ENCODE results near the gene BAX. TPM values are rescaled to one million over a fixed set of nuclear protein-coding genes. Genes with fewer than 3 reads are reported as not detected.

The BAX gene
- polyA plus RNA-seq, 4 donors = 138 to 199 (median 162) TPM

GRCh38 chr19:48994035-48994386, 39.3 kb downstream of the BAX start:
- no peaks in the 10 kb centered on the region for H3K9me3 ChIP-seq (ENCODE audit: control insufficient read depth in 2 of 2, insufficient read depth in 1 of 2, low read depth in 1 of 2, low read length in 1 of 2)
- H3K4me1 ChIP-seq (ENCODE audit: control insufficient read depth in 3 of 3, insufficient read depth in 2 of 3, low read depth in 1 of 3, low read length in 2 of 3) = peaks cover 2 to 22% (median 7%) of the 10 kb centered on the region in 3 donors
- 0 to 1% (median 1%) methylated on average over 13 of the region's 13 CpGs for WGBS, 3 donors
- peak overlapping the region; percentile 54 to 94 (median 58) for H3K4me3 ChIP-seq (ENCODE audit: low read depth in 1 of 3, low read length in 3 of 3)
- H3K27ac ChIP-seq (ENCODE audit: low read depth in 1 of 3, low read length in 2 of 3) = peak overlapping the region; percentile 17 to 98 (median 95)
- FAIRE-seq = no peak
- no peaks in the 10 kb centered on the region for H3K27me3 ChIP-seq (ENCODE audit: control insufficient read depth in 3 of 3, insufficient read depth in 3 of 3, low read length in 3 of 3)
- DNase-seq = no peak
- peaks cover 0 to 29% (median 0%) of the 10 kb centered on the region in 3 donors for H3K36me3 ChIP-seq (ENCODE audit: control insufficient read depth in 3 of 3, insufficient read depth in 2 of 3, low read depth in 1 of 3, low read length in 3 of 3)

- no peaks in the 10 kb centered on the region for H3K9me3 ChIP-seq (ENCODE audit: control insufficient read depth in 2 of 2, insufficient read depth in 1 of 2, low read depth in 1 of 2, low read length in 1 of 2)
- FAIRE-seq (no peak), DNase-seq (peak; percentile 48 to 58)
- H3K4me1 ChIP-seq (ENCODE audit: control insufficient read depth in 3 of 3, insufficient read depth in 2 of 3, low read depth in 1 of 3, low read length in 2 of 3) = peaks cover 0 to 9% (median 0%) of the 10 kb centered on the region in 3 donors
- no peak overlapping the region for H3K27ac ChIP-seq (ENCODE audit: low read depth in 1 of 3, low read length in 2 of 3)
- H3K36me3 ChIP-seq (ENCODE audit: control insufficient read depth in 3 of 3, insufficient read depth in 2 of 3, low read depth in 1 of 3, low read length in 3 of 3) = peaks cover 0 to 29% (median 1%) of the 10 kb centered on the region in 3 donors
- H3K4me3 ChIP-seq (ENCODE audit: low read depth in 1 of 3, low read length in 3 of 3) = no peak overlapping the region
- WGBS, 3 donors = 73 to 76% (median 73%) methylated on average over 5 of the region's 5 CpGs
- no peaks in the 10 kb centered on the region for H3K27me3 ChIP-seq (ENCODE audit: control insufficient read depth in 3 of 3, insufficient read depth in 3 of 3, low read length in 3 of 3)
Measured at GRCh38 chr19:48997972-48998371, 43.3 kb downstream of the BAX start.

- no peak for FAIRE-seq
- 60 to 66% (median 64%) methylated on average over 16 of the region's 16 CpGs for WGBS, 3 donors
- DNase-seq = peak; percentile 64 to 65
Measured at GRCh38 chr19:48999481-49000325, 45.0 kb downstream of the BAX start.

GRCh38 chr19:49004133-49004532, 49.5 kb downstream of the BAX start:
- H3K9me3 ChIP-seq (ENCODE audit: control insufficient read depth in 2 of 2, insufficient read depth in 1 of 2, low read depth in 1 of 2, low read length in 1 of 2) = no peaks in the 10 kb centered on the region
- FAIRE-seq (no peak), DNase-seq (no peak)
- peaks cover 4 to 63% (median 15%) of the 10 kb centered on the region in 3 donors for H3K36me3 ChIP-seq (ENCODE audit: control insufficient read depth in 3 of 3, insufficient read depth in 2 of 3, low read depth in 1 of 3, low read length in 3 of 3)
- no peaks in the 10 kb centered on the region for H3K4me1 ChIP-seq (ENCODE audit: control insufficient read depth in 3 of 3, insufficient read depth in 2 of 3, low read depth in 1 of 3, low read length in 2 of 3)
- WGBS, 3 donors = 97 to 99% (median 98%) methylated on average over 15 of the region's 15 CpGs
- no peaks in the 10 kb centered on the region for H3K27me3 ChIP-seq (ENCODE audit: control insufficient read depth in 3 of 3, insufficient read depth in 3 of 3, low read length in 3 of 3)
- H3K27ac ChIP-seq (ENCODE audit: low read depth in 1 of 3, low read length in 2 of 3) = no peak overlapping the region
- no peak overlapping the region for H3K4me3 ChIP-seq (ENCODE audit: low read depth in 1 of 3, low read length in 3 of 3)

More at GRCh38 chr19:48999481-49000325, 45.0 kb downstream of the BAX start:
- H3K27me3 ChIP-seq (ENCODE audit: control insufficient read depth in 3 of 3, insufficient read depth in 3 of 3, low read length in 3 of 3) = no peaks in the 10 kb centered on the region
- H3K27ac ChIP-seq (ENCODE audit: low read depth in 1 of 3, low read length in 2 of 3) = no peak overlapping the region
- no peak overlapping the region for H3K4me3 ChIP-seq (ENCODE audit: low read depth in 1 of 3, low read length in 3 of 3)
- no peaks in the 10 kb centered on the region for H3K9me3 ChIP-seq (ENCODE audit: control insufficient read depth in 2 of 2, insufficient read depth in 1 of 2, low read depth in 1 of 2, low read length in 1 of 2)
- peaks cover 4 to 45% (median 7%) of the 10 kb centered on the region in 3 donors for H3K36me3 ChIP-seq (ENCODE audit: control insufficient read depth in 3 of 3, insufficient read depth in 2 of 3, low read depth in 1 of 3, low read length in 3 of 3)
- H3K4me1 ChIP-seq (ENCODE audit: control insufficient read depth in 3 of 3, insufficient read depth in 2 of 3, low read depth in 1 of 3, low read length in 2 of 3) = peaks cover 0 to 3% (median 0%) of the 10 kb centered on the region in 3 donors

- H3K4me1 ChIP-seq (ENCODE audit: control insufficient read depth in 3 of 3, insufficient read depth in 2 of 3, low read depth in 1 of 3, low read length in 2 of 3) = no peaks in the 10 kb centered on the region
- no peak overlapping the region for H3K4me3 ChIP-seq (ENCODE audit: low read depth in 1 of 3, low read length in 3 of 3)
- H3K27ac ChIP-seq (ENCODE audit: low read depth in 1 of 3, low read length in 2 of 3) = no peak overlapping the region
- peaks cover 4 to 63% (median 20%) of the 10 kb centered on the region in 3 donors for H3K36me3 ChIP-seq (ENCODE audit: control insufficient read depth in 3 of 3, insufficient read depth in 2 of 3, low read depth in 1 of 3, low read length in 3 of 3)
- no peak for FAIRE-seq
- H3K9me3 ChIP-seq (ENCODE audit: control insufficient read depth in 2 of 2, insufficient read depth in 1 of 2, low read depth in 1 of 2, low read length in 1 of 2) = no peaks in the 10 kb centered on the region
- 93 to 95% (median 94%) methylated on average over 7 of the region's 7 CpGs for WGBS, 3 donors
- no peaks in the 10 kb centered on the region for H3K27me3 ChIP-seq (ENCODE audit: control insufficient read depth in 3 of 3, insufficient read depth in 3 of 3, low read length in 3 of 3)
- no peak for DNase-seq
Measured at GRCh38 chr19:49004964-49005614, 50.4 kb downstream of the BAX start.

- no peak for FAIRE-seq
- Histone ChIP-seq H3K4me3 (ENCODE audit: low read depth in 1 of 3, low read length in 3 of 3) (no peak overlapping the region), H3K4me1 (ENCODE audit: control insufficient read depth in 3 of 3, insufficient read depth in 2 of 3, low read depth in 1 of 3, low read length in 2 of 3) (no peaks in the 10 kb centered on the region), H3K36me3 (ENCODE audit: control insufficient read depth in 3 of 3, insufficient read depth in 2 of 3, low read depth in 1 of 3, low read length in 3 of 3) (peaks cover 4 to 77% (median 25%) of the 10 kb centered on the region in 3 donors), H3K27ac (ENCODE audit: low read depth in 1 of 3, low read length in 2 of 3) (no peak overlapping the region), H3K9me3 (ENCODE audit: control insufficient read depth in 2 of 2, insufficient read depth in 1 of 2, low read depth in 1 of 2, low read length in 1 of 2) (no peaks in the 10 kb centered on the region), H3K27me3 (ENCODE audit: control insufficient read depth in 3 of 3, insufficient read depth in 3 of 3, low read length in 3 of 3) (no peaks in the 10 kb centered on the region)
- WGBS, 3 donors = 96 to 98% (median 97%) methylated on average over 22 of the region's 22 CpGs
- no peak for DNase-seq
Measured at GRCh38 chr19:49006905-49007304, 52.2 kb downstream of the BAX start.

- DNase-seq (no peak), FAIRE-seq (no peak)
- H3K4me3 ChIP-seq (ENCODE audit: low read depth in 1 of 3, low read length in 3 of 3) = no peak overlapping the region
- 90 to 95% (median 94%) methylated on average over 15 to 18 of the region's 18 CpGs for WGBS, 3 donors
- H3K27me3 ChIP-seq (ENCODE audit: control insufficient read depth in 3 of 3, insufficient read depth in 3 of 3, low read length in 3 of 3) = no peaks in the 10 kb centered on the region
- H3K27ac ChIP-seq (ENCODE audit: low read depth in 1 of 3, low read length in 2 of 3) = no peak overlapping the region
- H3K36me3 ChIP-seq (ENCODE audit: control insufficient read depth in 3 of 3, insufficient read depth in 2 of 3, low read depth in 1 of 3, low read length in 3 of 3) = peaks cover 0 to 77% (median 17%) of the 10 kb centered on the region in 3 donors
- no peaks in the 10 kb centered on the region for H3K9me3 ChIP-seq (ENCODE audit: control insufficient read depth in 2 of 2, insufficient read depth in 1 of 2, low read depth in 1 of 2, low read length in 1 of 2)
- no peaks in the 10 kb centered on the region for H3K4me1 ChIP-seq (ENCODE audit: control insufficient read depth in 3 of 3, insufficient read depth in 2 of 3, low read depth in 1 of 3, low read length in 2 of 3)
Measured at GRCh38 chr19:49009828-49010227, 55.2 kb downstream of the BAX start.

GRCh38 chr19:49010453-49010852, 55.8 kb downstream of the BAX start:
- Histone ChIP-seq H3K4me3 (ENCODE audit: low read depth in 1 of 3, low read length in 3 of 3) (no peak overlapping the region), H3K27me3 (ENCODE audit: control insufficient read depth in 3 of 3, insufficient read depth in 3 of 3, low read length in 3 of 3) (no peaks in the 10 kb centered on the region), H3K36me3 (ENCODE audit: control insufficient read depth in 3 of 3, insufficient read depth in 2 of 3, low read depth in 1 of 3, low read length in 3 of 3) (peaks cover 3 to 78% (median 17%) of the 10 kb centered on the region in 3 donors), H3K4me1 (ENCODE audit: control insufficient read depth in 3 of 3, insufficient read depth in 2 of 3, low read depth in 1 of 3, low read length in 2 of 3) (no peaks in the 10 kb centered on the region), H3K27ac (ENCODE audit: low read depth in 1 of 3, low read length in 2 of 3) (no peak overlapping the region), H3K9me3 (ENCODE audit: control insufficient read depth in 2 of 2, insufficient read depth in 1 of 2, low read depth in 1 of 2, low read length in 1 of 2) (no peaks in the 10 kb centered on the region)
- WGBS, 3 donors = 91 to 93% (median 93%) methylated on average over 18 of the region's 18 CpGs
- DNase-seq = no peak
- no peak for FAIRE-seq

All from small intestine (tissue), 7 donors.